Stimulated activated memory B cell treated with anti-CD40 and anti-IgM and Interleukin-4, amounts not matched to agents 10 μg/mL and 1 μg/mL and 100 μg/mL, for 72 hours (primary cell): ENCODE results near the gene PROSER1.
"Not testable (repeated sequence)": the region's sequence is repeated elsewhere in the genome, so short reads cannot be mapped to it uniquely, and the experiment has no call there.

Experiments
- ATAC-seq: fragments of 150-1000 bp; cut with Tn5 transposase; 2 replicates; pipeline ENCODE4 v1.10.0; 2021
- H3K27ac Mint-ChIP-seq: one replicate; pipeline ENCODE4 v1.8.0; 2022; ENCODE audit warnings: mild to moderate bottlenecking, mixed read lengths
- H3K27me3 Mint-ChIP-seq: one replicate; pipeline ENCODE4 v1.8.0; 2022; ENCODE audit warnings: mixed read lengths
- H3K36me3 Mint-ChIP-seq: one replicate; pipeline ENCODE4 v1.8.0; 2022; ENCODE audit warnings: mixed read lengths
- H3K4me1 Mint-ChIP-seq: one replicate; pipeline ENCODE4 v1.8.0; 2022; ENCODE audit warnings: mixed read lengths
- H3K4me3 Mint-ChIP-seq: one replicate; pipeline ENCODE4 v1.8.0; 2022; ENCODE audit warnings: mild to moderate bottlenecking, moderate library complexity, mixed read lengths
- H3K9me3 Mint-ChIP-seq: one replicate; pipeline ENCODE4 v1.8.0; 2022; ENCODE audit warnings: mixed read lengths

PROSER1 gene

GRCh38 chr13:39037880-39038568, at the start of gene PROSER1, which contains the start of gene NHLRC3:
TSS of gene PROSER1 (minus strand) at chr13:39038089. CDS start at chr13:39037242, 847 bp downstream.
TSS of gene NHLRC3 (plus strand) at chr13:39038456. CDS start at chr13:39038640, 184 bp downstream.
- Mint-ChIP-seq H3K9me3 (no peaks in the 10 kb centered on the region), H3K27ac (peak within 1 kb of the TSS; percentile 99), H3K36me3 (peaks cover 17% of the 10 kb centered on the region), H3K4me1 (peaks cover 45% of the 10 kb centered on the region), H3K4me3 (peak within 1 kb of the TSS; percentile 93), H3K27me3 (no peaks in the 10 kb centered on the region)
- ATAC-seq, result peak; percentile 93

- not testable (repeated sequence) for H3K36me3 Mint-ChIP-seq, H3K4me3 Mint-ChIP-seq, H3K4me1 Mint-ChIP-seq, H3K9me3 Mint-ChIP-seq, H3K27ac Mint-ChIP-seq, H3K27me3 Mint-ChIP-seq, ATAC-seq
These were observed 48.5 kb upstream of the PROSER1 start for GRCh38 chr13:39086251-39086945.

- Mint-ChIP-seq H3K27ac (no peak overlapping the region), H3K9me3 (no peaks in the 10 kb centered on the region), H3K4me3 (no peak overlapping the region), H3K36me3 (no peaks in the 10 kb centered on the region), H3K27me3 (peaks cover 50% of the 10 kb centered on the region), H3K4me1 (no peaks in the 10 kb centered on the region)
- ATAC-seq, result no peak
These were observed 36.1 kb upstream of the PROSER1 start for GRCh38 chr13:39073983-39074382.

GRCh38 chr13:39072842-39073241, 35.0 kb upstream of the PROSER1 start:
- Mint-ChIP-seq H3K9me3 (no peaks in the 10 kb centered on the region), H3K4me1 (no peaks in the 10 kb centered on the region), H3K27me3 (peaks cover 49% of the 10 kb centered on the region), H3K27ac (no peak overlapping the region), H3K36me3 (no peaks in the 10 kb centered on the region), H3K4me3 (no peak overlapping the region)
- no peak for ATAC-seq

GRCh38 chr13:39062004-39062403, 24.1 kb upstream of the PROSER1 start:
- Mint-ChIP-seq H3K27me3 (no peaks in the 10 kb centered on the region), H3K4me1 (peaks cover 36% of the 10 kb centered on the region), H3K27ac (no peak overlapping the region), H3K4me3 (no peak overlapping the region), H3K9me3 (peaks cover 6% of the 10 kb centered on the region), H3K36me3 (peaks cover 61% of the 10 kb centered on the region)
- no peak for ATAC-seq

GRCh38 chr13:39058040-39058439, 20.2 kb upstream of the PROSER1 start:
- ATAC-seq, result no peak
- Mint-ChIP-seq H3K36me3 (peaks cover 56% of the 10 kb centered on the region), H3K9me3 (peaks cover 7% of the 10 kb centered on the region), H3K27ac (no peak overlapping the region), H3K27me3 (no peaks in the 10 kb centered on the region), H3K4me3 (no peak overlapping the region), H3K4me1 (peaks cover 48% of the 10 kb centered on the region)

GRCh38 chr13:39056018-39056417, 18.1 kb upstream of the PROSER1 start:
- H3K4me3 Mint-ChIP-seq, result no peak overlapping the region
- H3K4me1 Mint-ChIP-seq, result peaks cover 48% of the 10 kb centered on the region
- H3K9me3 Mint-ChIP-seq, result peaks cover 7% of the 10 kb centered on the region
- ATAC-seq, result no peak
- H3K36me3 Mint-ChIP-seq, result peaks cover 51% of the 10 kb centered on the region
- no peak overlapping the region for H3K27ac Mint-ChIP-seq
- no peaks in the 10 kb centered on the region for H3K27me3 Mint-ChIP-seq

GRCh38 chr13:39054112-39054511, 16.2 kb upstream of the PROSER1 start:
- H3K36me3 Mint-ChIP-seq, result peaks cover 35% of the 10 kb centered on the region
- no peak overlapping the region for H3K4me3 Mint-ChIP-seq
- peaks cover 4% of the 10 kb centered on the region for H3K9me3 Mint-ChIP-seq
- H3K27me3 Mint-ChIP-seq, result no peaks in the 10 kb centered on the region
- no peak overlapping the region for H3K27ac Mint-ChIP-seq
- ATAC-seq, result no peak
- peaks cover 33% of the 10 kb centered on the region for H3K4me1 Mint-ChIP-seq

- no peak overlapping the region for H3K27ac Mint-ChIP-seq
- no peak for ATAC-seq
- H3K4me1 Mint-ChIP-seq, result peaks cover 21% of the 10 kb centered on the region
These were observed 15.1 kb upstream of the PROSER1 start for GRCh38 chr13:39052944-39053343.

GRCh38 chr13:39051157-39051556, 13.3 kb upstream of the PROSER1 start:
- Mint-ChIP-seq H3K4me3 (no peak overlapping the region), H3K9me3 (peaks cover 4% of the 10 kb centered on the region), H3K36me3 (peaks cover 20% of the 10 kb centered on the region), H3K27me3 (no peaks in the 10 kb centered on the region), H3K27ac (no peak overlapping the region), H3K4me1 (peaks cover 6% of the 10 kb centered on the region)
- ATAC-seq, result no peak

More at GRCh38 chr13:39052944-39053343, 15.1 kb upstream of the PROSER1 start:
- no peak overlapping the region for H3K4me3 Mint-ChIP-seq
- H3K9me3 Mint-ChIP-seq, result peaks cover 4% of the 10 kb centered on the region
- H3K36me3 Mint-ChIP-seq, result peaks cover 34% of the 10 kb centered on the region
- no peaks in the 10 kb centered on the region for H3K27me3 Mint-ChIP-seq

- ATAC-seq, result no peak
- no peak overlapping the region for H3K27ac Mint-ChIP-seq
- H3K9me3 Mint-ChIP-seq, result no peaks in the 10 kb centered on the region
- no peaks in the 10 kb centered on the region for H3K27me3 Mint-ChIP-seq
- H3K36me3 Mint-ChIP-seq, result peaks cover 24% of the 10 kb centered on the region
- peaks cover 9% of the 10 kb centered on the region for H3K4me1 Mint-ChIP-seq
- H3K4me3 Mint-ChIP-seq, result no peak overlapping the region
These were observed 11.4 kb upstream of the PROSER1 start for GRCh38 chr13:39049274-39049673.

- H3K4me1 Mint-ChIP-seq, result peaks cover 5% of the 10 kb centered on the region
- H3K27ac Mint-ChIP-seq, result no peak overlapping the region
- no peaks in the 10 kb centered on the region for H3K27me3 Mint-ChIP-seq
- no peak for ATAC-seq
- H3K9me3 Mint-ChIP-seq, result no peaks in the 10 kb centered on the region
- peaks cover 29% of the 10 kb centered on the region for H3K36me3 Mint-ChIP-seq
- no peak overlapping the region for H3K4me3 Mint-ChIP-seq
These were observed 10.9 kb upstream of the PROSER1 start for GRCh38 chr13:39048806-39049205.

- peaks cover 38% of the 10 kb centered on the region for H3K36me3 Mint-ChIP-seq
- no peaks in the 10 kb centered on the region for H3K27me3 Mint-ChIP-seq
- no peak overlapping the region for H3K27ac Mint-ChIP-seq
- H3K4me3 Mint-ChIP-seq, result no peak overlapping the region
- ATAC-seq, result no peak
- H3K4me1 Mint-ChIP-seq, result peaks cover 5% of the 10 kb centered on the region
- H3K9me3 Mint-ChIP-seq, result no peaks in the 10 kb centered on the region
These were observed 9.7 kb upstream of the PROSER1 start for GRCh38 chr13:39047560-39047959.

- Mint-ChIP-seq H3K27me3 (no peaks in the 10 kb centered on the region), H3K27ac (no peak overlapping the region), H3K9me3 (no peaks in the 10 kb centered on the region), H3K4me1 (peaks cover 11% of the 10 kb centered on the region), H3K4me3 (no peak overlapping the region), H3K36me3 (peaks cover 51% of the 10 kb centered on the region)
- ATAC-seq, result no peak
These were observed 6.6 kb upstream of the PROSER1 start for GRCh38 chr13:39044536-39044935.

- Mint-ChIP-seq H3K27me3 (no peaks in the 10 kb centered on the region), H3K4me3 (no peak overlapping the region), H3K27ac (no peak overlapping the region), H3K9me3 (no peaks in the 10 kb centered on the region), H3K36me3 (peaks cover 35% of the 10 kb centered on the region), H3K4me1 (peaks cover 37% of the 10 kb centered on the region)
- no peak for ATAC-seq
These were observed 2.3 kb upstream of the PROSER1 start for GRCh38 chr13:39040206-39040605.

- Mint-ChIP-seq H3K4me1 (peaks cover 42% of the 10 kb centered on the region), H3K4me3 (peak overlapping the region; percentile 93), H3K27me3 (no peaks in the 10 kb centered on the region), H3K36me3 (peaks cover 25% of the 10 kb centered on the region), H3K9me3 (no peaks in the 10 kb centered on the region), H3K27ac (peak overlapping the region; percentile 99)
- ATAC-seq, result no peak
These were observed 1.2 kb upstream of the PROSER1 start for GRCh38 chr13:39039041-39039440.
